GM19240 (cell line): ENCODE measurements around the gene RPS27L.

ENCODE experiments used
- DNase-seq: peaks from one replicate; pipeline ENCODE4 v3.0.0; 2011; ENCODE audit warnings: low spot score; ENCODE audit not compliant: insufficient read length

The RPS27L gene

DNA sequence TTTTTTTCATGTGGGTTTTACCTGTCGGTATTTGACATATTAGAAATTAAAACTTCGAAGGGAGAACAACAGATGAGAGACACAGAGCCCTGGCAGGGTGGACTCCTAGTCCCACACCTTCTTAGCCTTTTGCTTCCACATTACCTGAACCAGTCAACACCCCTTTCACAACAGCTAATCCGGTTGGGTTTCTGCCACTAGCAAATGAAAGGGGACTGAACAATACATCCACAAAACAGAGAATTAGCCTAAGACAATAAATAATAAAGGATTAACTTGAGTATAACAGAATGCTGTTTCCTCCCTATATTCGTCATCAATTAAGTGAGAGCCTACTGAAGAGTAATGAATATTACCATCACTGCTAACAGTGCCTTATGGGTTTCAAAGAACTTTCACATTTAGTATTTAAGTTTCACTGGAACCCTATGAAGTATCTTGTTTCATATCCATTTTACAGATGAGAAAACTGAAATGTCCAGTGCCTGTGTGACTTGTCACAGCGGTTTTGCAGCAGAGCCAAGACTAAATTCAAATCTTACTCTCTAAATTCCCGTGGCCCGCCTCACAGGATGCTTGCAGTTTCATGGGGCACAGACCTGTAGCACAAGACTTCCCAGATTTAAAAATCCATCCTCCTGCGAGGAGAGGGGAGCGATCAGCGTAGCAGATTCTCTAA is 31.1 kb upstream of the RPS27L start:
- DNase-seq, result no peak

DNA sequence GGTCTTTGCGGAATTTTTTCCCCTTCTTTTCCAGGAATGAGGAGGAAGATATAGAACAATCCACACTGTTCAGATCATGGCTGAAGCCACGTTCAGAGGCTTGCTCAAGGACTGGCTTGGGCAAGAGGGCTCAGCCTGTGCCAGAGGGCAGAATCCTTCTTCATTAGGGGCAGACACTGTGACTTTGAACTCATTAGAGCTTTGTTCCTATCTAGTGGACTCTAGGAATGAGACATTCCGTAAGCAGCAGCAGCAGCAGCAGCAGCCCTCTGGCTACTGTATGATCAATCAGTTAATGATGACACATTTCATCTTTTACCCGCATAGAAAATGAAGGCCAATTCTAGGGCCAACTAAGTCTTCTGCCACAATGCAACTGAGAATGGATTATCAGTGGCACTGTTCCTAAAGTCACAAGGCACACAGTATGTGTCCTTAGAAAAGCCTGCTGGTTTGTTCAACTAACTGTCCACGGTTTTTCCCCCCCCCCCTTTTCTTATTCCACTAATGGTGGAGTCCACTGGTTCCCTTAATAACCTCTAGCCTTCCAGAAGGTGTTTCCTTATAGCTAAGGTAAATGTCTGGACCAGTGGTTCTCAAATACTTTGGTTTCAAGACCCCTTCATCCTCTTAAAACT is 30.4 kb upstream of the RPS27L start:
- no peak for DNase-seq

DNA sequence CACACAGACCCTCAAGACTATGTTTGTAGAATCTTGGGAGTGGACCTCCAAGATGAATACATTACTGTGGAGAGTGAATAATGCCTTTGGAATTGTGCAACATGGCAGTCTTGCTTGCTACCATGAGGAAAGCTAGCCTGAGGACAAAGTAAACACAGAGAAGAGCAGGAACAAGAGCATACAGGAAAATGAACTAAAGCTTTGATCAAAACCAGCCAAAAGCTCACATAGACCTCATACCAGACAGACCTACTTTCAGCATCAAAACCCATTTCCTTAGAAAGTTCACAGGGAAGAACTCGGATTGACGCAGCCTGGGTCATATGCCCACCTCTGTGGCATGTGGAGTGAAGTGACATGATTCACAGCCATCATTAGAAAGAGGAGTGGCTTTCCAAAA is 28.8 kb upstream of the RPS27L start:
- DNase-seq, result no peak

- no peak for DNase-seq
Observed at GRCh38 chr15:63185206-63185605, 27.9 kb upstream of the RPS27L start.

- no peak for DNase-seq
Observed at GRCh38 chr15:63181648-63182047, 24.4 kb upstream of the RPS27L start.

DNA sequence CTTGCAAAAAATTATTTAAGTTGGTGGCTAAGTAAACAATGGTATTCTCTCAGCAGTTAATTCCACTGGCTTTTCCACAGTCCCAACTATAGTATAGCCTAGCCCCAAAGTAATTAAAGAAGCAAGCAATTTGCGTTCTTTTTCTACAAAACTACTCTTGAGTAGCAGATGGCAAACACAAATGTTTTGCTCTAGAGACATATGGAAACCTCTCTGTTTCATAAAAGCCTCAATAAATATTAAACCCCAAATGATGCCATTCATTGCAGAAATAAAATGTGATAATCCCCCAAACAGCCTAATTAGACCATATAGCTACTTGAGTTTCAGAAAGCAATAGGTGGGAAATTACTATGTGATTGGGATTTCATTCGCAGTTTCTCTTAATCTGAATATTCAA is 23.5 kb upstream of the RPS27L start:
- no peak for DNase-seq

DNA sequence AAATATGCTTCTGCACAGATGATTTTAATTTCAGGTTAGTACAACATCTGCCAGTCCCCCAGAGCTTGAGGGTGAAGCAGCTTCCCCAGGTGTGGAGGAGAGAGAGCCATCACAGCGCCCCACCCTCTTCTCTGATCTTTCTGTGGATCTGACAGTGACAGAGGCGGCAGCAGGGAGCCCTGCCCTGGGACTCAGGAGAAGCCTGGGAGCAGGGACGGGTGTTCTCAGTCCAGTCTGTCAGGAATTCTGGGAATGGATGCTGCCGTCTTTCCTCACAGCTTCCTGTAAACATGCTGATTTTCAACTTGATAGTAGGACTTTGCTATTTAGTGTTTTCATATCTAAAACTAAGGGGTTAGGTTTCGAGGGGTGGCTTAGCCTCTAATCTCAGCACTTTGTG is 20.8 kb upstream of the RPS27L start:
- DNase-seq, result no peak

DNA sequence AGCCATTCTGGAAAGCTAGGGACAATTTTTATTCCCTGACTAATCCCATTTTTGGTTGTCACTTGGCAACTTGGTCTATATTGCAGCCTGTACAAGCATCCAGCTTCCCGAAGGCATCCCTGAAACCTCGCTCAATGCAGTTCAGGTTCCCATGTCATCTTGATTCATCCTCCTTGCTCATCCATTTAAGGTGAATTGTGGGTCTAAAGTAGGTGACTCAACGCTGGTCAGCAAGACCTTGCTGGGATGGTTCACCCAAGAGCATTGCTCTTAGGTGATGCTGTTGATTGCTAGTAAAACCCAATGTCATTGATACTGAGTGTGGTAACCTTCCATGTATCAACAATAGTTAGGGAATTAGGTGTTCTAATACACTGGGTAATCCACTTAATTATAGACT is 19.0 kb upstream of the RPS27L start:
- DNase-seq, result no peak

- no peak for DNase-seq
Observed at GRCh38 chr15:63172851-63173451, 15.7 kb upstream of the RPS27L start.

GRCh38 chr15:63172376-63172775 is 15.1 kb upstream of the RPS27L start:
- no peak for DNase-seq

DNA sequence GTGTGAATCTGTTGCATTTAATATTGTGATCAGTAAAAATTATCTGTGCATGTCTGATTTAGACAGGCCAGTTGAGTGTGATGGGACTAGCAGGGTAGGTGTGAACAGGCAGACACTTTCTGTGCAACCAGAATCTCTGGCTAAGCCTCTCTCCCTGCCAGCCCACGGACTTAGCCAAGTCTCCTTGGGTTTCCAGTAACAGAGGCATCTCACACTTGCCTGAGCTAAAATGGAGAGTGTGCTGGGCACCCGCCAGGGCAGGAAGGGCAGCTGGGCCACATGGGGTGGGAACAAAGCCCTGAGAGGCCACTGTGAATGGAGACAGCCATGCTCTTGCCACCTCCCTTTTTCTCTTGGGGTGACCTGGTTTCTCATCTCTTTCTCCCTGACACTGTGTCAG is 12.5 kb upstream of the RPS27L start:
- DNase-seq, result no peak

DNA sequence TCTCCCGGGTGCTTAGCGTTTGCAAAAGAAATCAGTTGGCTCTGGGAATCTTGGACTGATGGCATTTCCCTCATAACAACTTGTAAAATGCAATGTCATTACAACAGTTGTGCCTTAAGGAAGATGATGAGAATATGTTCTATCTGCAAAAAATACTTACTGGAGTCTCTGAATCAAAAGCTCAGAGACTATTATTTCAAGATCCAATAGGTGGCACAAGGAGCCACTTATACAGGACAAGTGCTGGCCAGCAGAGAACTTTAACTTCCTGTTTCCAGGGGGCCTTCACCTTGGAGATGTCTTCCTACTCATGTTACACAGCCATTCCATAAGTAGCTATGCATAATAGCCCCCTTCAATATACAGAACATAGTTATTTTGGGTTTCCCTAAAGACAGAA is 8.9 kb upstream of the RPS27L start:
- no peak for DNase-seq

GRCh38 chr15:63165166-63165859 is 8.0 kb upstream of the RPS27L start:
- DNase-seq, result no peak

DNA sequence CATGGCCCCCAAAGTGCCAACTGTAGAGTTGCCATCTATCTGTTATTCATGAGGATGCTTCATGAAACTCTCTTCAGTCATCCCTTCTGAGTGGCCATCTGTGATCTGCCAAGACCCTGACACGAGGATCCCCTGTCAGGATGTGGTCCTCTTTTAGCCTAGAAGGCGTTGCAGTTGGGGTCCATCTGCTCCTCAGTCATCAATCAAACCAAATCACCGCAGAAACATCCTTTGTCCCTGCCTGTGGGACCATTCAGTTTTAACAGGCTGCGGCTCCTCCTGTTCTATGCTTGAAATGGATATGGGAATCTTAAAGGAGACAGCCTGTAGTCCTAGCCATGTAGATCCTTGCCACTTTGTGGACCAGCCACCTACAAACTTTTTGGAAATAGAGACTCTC is 5.9 kb upstream of the RPS27L start:
- no peak for DNase-seq

GRCh38 chr15:63160638-63161037 is 3.4 kb upstream of the RPS27L start:
- DNase-seq, result no peak

DNA sequence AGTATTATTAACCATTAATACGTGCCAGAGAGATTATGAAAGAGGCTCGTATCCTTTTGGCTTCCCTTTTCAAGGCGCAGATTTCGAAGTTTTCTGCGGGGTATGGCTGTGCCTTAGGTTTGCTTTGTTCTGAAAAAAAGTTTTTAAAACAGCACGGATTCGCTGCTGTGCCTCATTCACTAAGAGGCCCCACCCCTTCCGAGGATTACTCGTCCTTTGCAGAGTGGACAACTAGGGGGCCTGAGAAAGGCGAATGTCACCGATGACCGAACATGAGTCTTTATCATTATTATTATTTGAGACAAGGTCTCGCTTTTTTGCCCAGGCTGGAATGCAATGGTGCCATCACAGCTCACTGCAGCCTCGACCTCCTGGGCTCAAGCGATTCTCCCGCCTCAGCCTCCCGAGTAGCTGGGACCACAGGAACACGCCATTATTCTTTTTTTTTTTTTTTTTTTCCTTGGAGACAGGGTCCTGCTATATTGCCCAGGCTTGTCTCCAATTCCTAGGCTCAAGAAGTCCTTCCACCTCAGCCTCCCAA is 684 bp upstream of the RPS27L start:
- DNase-seq, result peak; percentile 16

GRCh38 chr15:63156755-63157117 is 541 bp downstream of the RPS27L start:
- DNase-seq, result no peak

- no peak for DNase-seq
Observed at GRCh38 chr15:63156086-63156710, 1.1 kb downstream of the RPS27L start.

DNA sequence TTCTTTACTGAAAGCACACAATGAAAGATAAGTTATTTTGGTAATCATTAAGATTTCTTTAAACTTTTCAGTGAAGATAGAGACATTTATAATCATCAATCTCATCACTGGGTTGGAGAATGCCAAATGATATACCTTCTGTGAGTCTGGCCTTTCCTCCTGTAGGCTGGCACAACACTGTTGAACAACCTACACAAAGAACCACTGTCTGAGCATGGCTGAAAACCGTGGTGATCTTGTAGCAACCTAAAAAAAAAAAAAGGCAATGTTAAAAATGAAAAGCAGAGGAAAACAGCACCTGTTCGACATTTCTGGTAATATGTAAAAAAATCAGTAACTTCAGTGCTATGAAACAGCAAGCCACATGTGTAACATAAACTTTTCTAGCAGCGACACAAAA is 1.8 kb downstream of the RPS27L start:
- no peak for DNase-seq

DNA sequence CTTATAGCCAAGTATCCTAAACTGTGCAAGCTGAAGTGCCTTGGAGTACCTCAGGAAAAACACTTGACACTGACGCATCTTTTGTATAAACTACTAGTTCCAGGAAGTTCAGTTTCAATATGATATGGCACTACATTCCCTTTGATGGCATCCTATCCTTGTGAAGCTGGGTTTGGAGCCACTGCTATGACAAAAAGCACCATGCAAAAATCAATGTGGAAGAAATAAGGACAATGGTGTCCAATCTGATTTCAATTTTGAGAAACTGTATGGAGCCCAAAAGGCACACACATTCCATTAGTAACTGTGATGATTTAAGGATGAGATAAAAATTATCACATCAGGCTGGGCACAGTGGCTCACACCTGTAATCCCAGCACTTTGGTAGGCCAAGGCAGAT is 5.6 kb downstream of the RPS27L start:
- DNase-seq, result no peak

DNA sequence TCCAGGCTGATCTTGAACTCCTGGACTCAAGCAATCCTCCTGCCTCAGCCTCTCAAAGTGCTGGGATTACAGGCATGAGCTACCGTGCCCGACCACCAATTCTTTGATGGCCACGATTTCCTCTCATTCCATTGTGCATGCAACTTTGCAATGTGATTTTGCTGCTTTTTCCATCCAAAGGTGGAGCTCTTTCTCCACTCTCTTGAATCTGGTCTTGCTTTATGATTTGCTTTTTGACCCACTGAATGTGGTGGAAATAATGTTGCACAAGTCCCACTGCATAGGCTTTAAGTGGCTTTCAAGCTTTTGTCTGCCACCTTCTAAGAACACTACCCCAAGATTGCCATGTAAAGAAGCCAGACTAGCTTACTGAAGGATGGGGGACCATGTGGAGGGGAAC is 10.6 kb downstream of the RPS27L start:
- no peak for DNase-seq

- no peak for DNase-seq
Observed at GRCh38 chr15:63145426-63145825, 11.9 kb downstream of the RPS27L start.
